Measurements from ENCODE around the gene SLC39A1.

DNA sequence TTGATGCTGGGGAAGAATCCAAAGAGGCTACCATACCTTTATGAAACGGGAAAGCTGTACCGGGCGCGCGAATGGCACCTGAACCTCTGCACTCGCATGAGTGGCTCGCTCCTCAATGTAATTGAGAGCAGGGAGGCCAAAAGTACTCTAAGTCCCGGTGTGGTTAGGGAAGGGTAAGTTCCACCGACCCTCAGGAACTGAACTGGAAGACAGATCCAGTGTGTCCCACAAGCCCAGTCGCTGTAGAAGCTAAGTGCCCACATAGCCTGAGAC is 41.6 kb downstream of the SLC39A1 start:
- TF ChIP-seq, protein P1, sequence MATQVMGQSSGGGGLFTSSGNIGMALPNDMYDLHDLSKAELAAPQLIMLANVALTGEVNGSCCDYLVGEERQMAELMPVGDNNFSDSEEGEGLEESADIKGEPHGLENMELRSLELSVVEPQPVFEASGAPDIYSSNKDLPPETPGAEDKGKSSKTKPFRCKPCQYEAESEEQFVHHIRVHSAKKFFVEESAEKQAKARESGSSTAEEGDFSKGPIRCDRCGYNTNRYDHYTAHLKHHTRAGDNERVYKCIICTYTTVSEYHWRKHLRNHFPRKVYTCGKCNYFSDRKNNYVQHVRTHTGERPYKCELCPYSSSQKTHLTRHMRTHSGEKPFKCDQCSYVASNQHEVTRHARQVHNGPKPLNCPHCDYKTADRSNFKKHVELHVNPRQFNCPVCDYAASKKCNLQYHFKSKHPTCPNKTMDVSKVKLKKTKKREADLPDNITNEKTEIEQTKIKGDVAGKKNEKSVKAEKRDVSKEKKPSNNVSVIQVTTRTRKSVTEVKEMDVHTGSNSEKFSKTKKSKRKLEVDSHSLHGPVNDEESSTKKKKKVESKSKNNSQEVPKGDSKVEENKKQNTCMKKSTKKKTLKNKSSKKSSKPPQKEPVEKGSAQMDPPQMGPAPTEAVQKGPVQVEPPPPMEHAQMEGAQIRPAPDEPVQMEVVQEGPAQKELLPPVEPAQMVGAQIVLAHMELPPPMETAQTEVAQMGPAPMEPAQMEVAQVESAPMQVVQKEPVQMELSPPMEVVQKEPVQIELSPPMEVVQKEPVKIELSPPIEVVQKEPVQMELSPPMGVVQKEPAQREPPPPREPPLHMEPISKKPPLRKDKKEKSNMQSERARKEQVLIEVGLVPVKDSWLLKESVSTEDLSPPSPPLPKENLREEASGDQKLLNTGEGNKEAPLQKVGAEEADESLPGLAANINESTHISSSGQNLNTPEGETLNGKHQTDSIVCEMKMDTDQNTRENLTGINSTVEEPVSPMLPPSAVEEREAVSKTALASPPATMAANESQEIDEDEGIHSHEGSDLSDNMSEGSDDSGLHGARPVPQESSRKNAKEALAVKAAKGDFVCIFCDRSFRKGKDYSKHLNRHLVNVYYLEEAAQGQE (IDR thresholded peaks at IDR 0.05; ENCODE audit: insufficient read depth in 1 of 2, low read depth in 2 of 2, low read length in 1 of 2): no peak
- TF ChIP-seq, protein P2, sequence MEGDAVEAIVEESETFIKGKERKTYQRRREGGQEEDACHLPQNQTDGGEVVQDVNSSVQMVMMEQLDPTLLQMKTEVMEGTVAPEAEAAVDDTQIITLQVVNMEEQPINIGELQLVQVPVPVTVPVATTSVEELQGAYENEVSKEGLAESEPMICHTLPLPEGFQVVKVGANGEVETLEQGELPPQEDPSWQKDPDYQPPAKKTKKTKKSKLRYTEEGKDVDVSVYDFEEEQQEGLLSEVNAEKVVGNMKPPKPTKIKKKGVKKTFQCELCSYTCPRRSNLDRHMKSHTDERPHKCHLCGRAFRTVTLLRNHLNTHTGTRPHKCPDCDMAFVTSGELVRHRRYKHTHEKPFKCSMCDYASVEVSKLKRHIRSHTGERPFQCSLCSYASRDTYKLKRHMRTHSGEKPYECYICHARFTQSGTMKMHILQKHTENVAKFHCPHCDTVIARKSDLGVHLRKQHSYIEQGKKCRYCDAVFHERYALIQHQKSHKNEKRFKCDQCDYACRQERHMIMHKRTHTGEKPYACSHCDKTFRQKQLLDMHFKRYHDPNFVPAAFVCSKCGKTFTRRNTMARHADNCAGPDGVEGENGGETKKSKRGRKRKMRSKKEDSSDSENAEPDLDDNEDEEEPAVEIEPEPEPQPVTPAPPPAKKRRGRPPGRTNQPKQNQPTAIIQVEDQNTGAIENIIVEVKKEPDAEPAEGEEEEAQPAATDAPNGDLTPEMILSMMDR (IDR thresholded peaks at IDR 0.05): no peak
- no peak for TF ChIP-seq POLR2AphosphoS5 (IDR thresholded peaks at IDR 0.05; ENCODE audit: low read depth, low read length)
- no peak for TF ChIP-seq SIN3A (IDR thresholded peaks at IDR 0.05; ENCODE audit: borderline replicate concordance, insufficient read depth, low read depth, low read length)
